GM21825 (cell line): ENCODE data around the gene XPO6.
"Not testable (repeated sequence)": the region's sequence is repeated elsewhere in the genome, so short reads cannot be mapped to it uniquely, and the experiment has no call there.

Experiments
- ATAC-seq: cut with Tn5 transposase; IDR thresholded peaks from one replicate; pipeline ENCODE4 v1.9.1; 2021; ENCODE audit warnings: mild to moderate bottlenecking, moderate library complexity; ENCODE audit not compliant: unreplicated experiment

The XPO6 gene

GRCh38 chr16:28211758-28212531 lies at the start of gene XPO6:
Gene XPO6 (minus strand): TSS chr16:28211965. CDS start chr16:28211368, 597 bp downstream.
- peak; percentile 86 for ATAC-seq

DNA sequence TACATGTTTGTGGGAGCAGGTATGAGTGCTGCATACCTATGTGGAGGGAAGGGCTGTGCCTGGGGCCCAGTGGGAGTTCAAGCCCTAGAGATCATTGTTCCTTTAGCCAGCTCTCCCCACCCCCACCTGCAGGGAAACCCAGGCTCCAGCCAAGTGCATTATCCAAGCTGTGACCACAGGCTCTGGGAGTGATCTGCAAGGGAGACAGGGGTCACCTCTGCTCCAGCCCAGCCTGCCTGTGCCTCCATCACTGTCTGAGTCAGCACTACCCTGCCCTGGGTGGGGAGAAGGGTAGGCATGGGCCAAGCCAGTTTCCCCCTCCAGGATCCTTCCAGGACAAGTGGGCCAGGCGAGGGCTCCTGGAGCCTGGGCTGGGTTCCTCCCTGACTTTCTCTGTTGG lies 48.4 kb upstream of the XPO6 start:
- no peak for ATAC-seq

GRCh38 chr16:28259781-28260150 lies 48.0 kb upstream of the XPO6 start:
- no peak for ATAC-seq

GRCh38 chr16:28259091-28259780 lies 47.5 kb upstream of the XPO6 start:
- no peak for ATAC-seq

DNA sequence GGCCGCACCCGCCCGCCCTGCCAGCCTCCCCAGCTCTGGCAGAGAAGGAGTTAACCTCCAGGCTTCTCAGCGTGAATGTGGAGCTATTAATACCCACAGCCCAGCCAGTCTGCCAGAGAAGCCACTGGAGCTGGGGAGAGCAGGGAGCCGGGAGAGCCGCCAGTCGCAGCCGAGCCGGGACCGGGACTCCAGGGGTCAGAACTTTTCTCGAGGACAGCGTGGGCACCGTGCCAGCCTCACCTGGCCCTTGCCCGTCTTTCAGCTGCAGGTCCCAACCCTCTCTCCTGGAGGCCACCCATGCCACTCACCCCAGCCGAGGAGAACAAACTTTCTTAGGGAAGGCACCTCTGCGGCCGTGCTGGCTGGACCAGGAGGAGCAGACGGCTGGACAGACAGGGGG lies 46.8 kb upstream of the XPO6 start:
- ATAC-seq = no peak

DNA sequence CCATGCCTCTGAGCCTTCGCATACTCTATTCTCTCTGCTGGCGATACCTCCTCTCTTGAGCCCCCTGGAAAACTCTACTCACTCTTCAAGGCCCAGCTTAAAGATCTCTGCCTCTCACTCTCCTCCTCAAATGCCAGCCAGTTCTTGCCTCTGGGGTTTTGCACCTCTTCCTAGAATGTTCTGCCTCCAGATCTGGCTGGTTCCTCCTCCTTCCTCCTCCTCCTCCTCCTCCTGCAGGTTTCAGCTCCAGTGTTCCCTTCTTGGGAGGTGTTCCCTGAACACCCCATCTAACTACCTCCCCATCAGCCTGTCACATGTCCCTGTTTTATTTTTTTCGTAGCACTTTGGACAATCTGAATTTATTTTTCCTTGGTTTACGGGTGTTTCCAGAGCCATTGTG lies 45.5 kb upstream of the XPO6 start:
- ATAC-seq = no peak

- ATAC-seq = no peak
Observed at GRCh38 chr16:28255838-28256237, 44.1 kb upstream of the XPO6 start.

DNA sequence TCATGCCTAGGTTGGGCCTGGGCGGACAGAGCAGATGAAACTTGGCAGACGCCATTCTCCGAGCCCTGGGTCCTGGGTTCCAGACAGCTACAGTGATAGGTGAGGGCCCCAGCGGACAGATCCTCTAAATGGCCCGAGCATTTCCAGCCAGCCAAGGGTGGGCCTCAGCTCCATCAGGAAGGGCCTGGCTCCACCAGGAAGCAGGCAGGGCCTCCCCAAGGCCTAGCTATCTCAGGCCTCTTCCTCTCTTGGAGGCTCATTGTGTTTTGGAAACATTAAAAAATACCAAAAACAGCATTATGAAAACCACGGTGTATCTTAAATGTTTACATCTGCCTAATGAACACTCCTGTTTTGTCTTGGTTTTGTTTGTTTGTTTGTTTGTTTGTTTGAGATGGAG lies 42.4 kb upstream of the XPO6 start:
- ATAC-seq = no peak

GRCh38 chr16:28250999-28251398 lies 39.2 kb upstream of the XPO6 start:
- no peak for ATAC-seq

DNA sequence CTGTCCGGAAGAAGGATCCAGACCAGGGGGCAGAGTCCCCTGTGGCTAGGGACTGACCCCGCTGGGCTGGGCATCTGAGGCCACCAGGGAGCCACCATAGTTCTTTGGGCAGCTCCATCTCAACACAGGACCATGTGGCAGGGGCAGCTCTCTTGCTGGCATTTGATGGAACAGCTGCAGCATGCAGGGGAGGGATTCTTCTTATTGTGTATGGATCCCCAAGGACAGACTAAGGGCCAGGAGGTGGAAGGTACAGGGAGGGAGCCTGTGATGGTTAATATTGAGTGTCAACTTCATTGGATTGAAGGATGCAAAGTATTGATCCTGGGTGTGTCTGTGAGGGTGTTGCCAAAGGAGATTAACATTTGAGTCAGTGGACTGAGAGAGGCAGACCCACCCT lies 37.7 kb upstream of the XPO6 start:
- not testable (repeated sequence) for ATAC-seq

DNA sequence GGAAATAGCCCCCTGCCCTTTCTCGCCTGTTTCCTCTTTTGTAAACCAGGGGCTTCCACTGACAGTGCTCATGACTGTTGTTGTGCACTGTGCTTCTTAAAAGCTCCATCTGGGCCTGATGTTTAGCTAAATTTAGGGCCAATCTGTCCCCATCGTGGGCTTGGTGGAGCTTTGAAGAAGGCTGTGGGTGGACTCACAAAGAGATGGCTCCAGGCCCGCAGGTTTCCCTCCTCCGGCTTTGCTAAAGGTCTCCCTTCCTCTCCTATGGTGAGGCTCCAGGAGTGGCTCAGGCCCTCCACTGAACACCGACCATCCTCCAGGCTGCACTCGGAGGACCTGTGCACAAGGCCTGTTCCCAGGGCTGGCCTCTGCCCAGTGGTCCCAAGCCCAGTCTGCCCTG lies 30.2 kb upstream of the XPO6 start:
- no peak for ATAC-seq

GRCh38 chr16:28237754-28238357 lies 26.1 kb upstream of the XPO6 start:
- no peak for ATAC-seq

GRCh38 chr16:28231763-28232162 lies 20.0 kb upstream of the XPO6 start:
- ATAC-seq = no peak

DNA sequence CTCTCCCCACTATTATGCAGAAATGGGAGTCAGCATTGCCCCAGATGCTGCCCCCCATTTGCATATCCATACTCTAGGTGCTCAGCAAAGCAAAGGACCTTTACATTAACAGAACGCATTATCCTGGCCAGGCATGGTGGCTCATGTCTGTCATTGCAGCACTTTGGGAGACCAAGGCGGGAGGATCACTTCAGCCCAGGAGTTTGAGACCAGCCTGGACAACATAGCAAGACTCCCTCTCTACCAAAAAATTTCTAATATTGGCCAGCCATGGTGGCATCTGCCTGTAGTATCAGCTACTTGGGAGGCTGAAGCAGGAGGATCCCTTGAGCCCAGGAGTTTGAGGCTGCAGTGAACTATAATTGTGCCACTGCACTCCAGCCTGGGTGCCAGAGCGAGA lies 12.1 kb upstream of the XPO6 start:
- not testable (repeated sequence) for ATAC-seq

GRCh38 chr16:28219777-28220176 lies 8.0 kb upstream of the XPO6 start:
- ATAC-seq = not testable (repeated sequence)

GRCh38 chr16:28219282-28219681 lies 7.5 kb upstream of the XPO6 start:
- ATAC-seq = no peak

DNA sequence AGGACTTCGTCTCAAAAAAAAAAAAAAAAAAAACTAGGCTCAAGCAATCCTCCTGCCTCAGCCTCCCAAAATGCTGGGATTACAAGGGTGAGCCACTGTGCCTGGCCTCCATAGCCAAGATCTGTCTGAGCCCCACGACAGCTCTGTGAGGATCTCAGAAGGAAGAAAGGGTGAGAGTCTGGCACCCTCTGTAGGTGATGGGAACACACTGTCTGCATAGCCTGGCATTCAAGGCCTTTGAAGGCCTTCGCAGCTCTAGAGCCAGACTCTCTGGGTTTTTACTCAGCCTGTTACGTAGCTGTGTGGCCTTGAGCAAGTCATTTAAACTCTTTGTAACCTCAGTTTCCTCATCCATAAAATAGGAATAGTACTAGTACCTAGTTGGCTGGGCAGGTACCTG lies 6.3 kb upstream of the XPO6 start:
- no peak for ATAC-seq

- ATAC-seq = no peak
Observed at GRCh38 chr16:28217326-28217725, 5.6 kb upstream of the XPO6 start.

GRCh38 chr16:28213396-28213795 lies 1.6 kb upstream of the XPO6 start:
- ATAC-seq = no peak

- no peak for ATAC-seq
Observed at GRCh38 chr16:28212532-28212873, 738 bp upstream of the XPO6 start.

DNA sequence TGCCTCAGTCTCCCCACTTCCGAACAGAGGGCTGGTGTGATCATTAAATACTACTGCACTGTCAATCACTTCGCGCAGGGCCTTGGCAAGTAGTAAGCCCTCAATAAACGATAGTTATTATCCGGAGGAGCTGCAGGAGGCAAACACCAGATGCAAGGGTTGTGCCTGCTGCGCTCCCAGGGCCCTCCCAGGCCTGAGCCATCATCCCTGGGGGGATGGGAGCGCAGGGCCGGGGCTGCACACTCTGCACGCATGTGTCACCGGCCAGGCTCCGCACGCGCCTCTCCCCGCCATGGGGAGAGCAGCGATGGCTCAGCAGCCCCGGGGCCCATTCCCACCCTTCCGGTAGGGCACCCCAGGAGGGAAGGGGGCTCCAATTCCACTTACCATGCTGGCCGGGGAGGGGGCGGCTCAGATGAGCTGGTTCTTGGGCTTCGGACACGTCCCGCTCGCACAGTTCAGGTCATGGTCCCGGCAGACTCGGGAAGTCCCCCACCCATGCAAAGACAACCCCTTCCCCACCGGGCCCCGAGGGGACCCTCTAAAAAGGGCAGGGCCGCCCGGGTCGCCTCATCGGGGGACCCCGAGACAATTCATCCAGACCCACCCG lies 681 bp downstream of the XPO6 start:
- ATAC-seq = peak; percentile 36

- ATAC-seq = no peak
Observed at GRCh38 chr16:28210264-28210663, 1.5 kb downstream of the XPO6 start.
